Upper lobe of left lung (tissue), 6 donors: ENCODE measurements around the gene PRICKLE2. TPM values are rescaled to one million over a fixed set of nuclear protein-coding genes. Genes with fewer than 3 reads are reported as not detected.
A peak's percentile ranks its signal among the peaks of the same experiment; 100 is the strongest.
"Not testable (repeated sequence)": the region's sequence is repeated elsewhere in the genome, so short reads cannot be mapped to it uniquely, and the experiment has no call there.

ENCODE experiments used
- ATAC-seq, 2 donors: fragments of 200-7000 bp; cut with Tn5 transposase; one replicate each; pipeline ENCODE4 v1.9.1; 2022; ENCODE audit warnings: mild to moderate bottlenecking in 2 of 2, moderate library complexity in 2 of 2; ENCODE audit not compliant: low FRiP score in 2 of 2
- DNase-seq, 2 donors: peaks; one replicate each; pipeline ENCODE4 v3.0.0-alpha.2; 2019 to 2020
- H3K27ac ChIP-seq, 4 donors: fragments of 200-600 bp; sonication (generic); one replicate each; pipeline ENCODE4 v1.5.1; 2016 to 2019
- H3K27me3 ChIP-seq, 4 donors: fragments of 200-600 bp; sonication (generic); one replicate each; pipeline ENCODE4 v1.5.1; 2017 to 2019
- H3K36me3 ChIP-seq, 4 donors: fragments of 200-600 bp; sonication (generic); one replicate each; pipeline ENCODE4 v1.5.1; 2016 to 2019
- H3K4me1 ChIP-seq, 4 donors: fragments of 200-600 bp; sonication (generic); one replicate each; pipeline ENCODE4 v1.5.1; 2018 to 2019
- H3K4me3 ChIP-seq, 4 donors: fragments of 200-600 bp; sonication (generic); one replicate each; pipeline ENCODE4 v1.5.1; 2017 to 2019; ENCODE audit warnings: mild to moderate bottlenecking in 2 of 4, moderate library complexity in 1 of 4
- H3K9me3 ChIP-seq, 4 donors: fragments of 200-600 bp; sonication (generic); one replicate each; pipeline ENCODE4 v1.5.1; 2018 to 2019
- CTCF ChIP-seq, 6 experiments: fragments of 450-650 bp in 4 of 6; fragments of 200-600 bp in 2 of 6; sonication (generic) in 2 of 6; IDR thresholded peaks; one replicate each; pipeline ENCODE4 v1.5.1; 2016 to 2019; ENCODE audit warnings: antibody characterized with exemption in 6 of 6
- EP300 ChIP-seq, 4 donors: sonication (generic); formaldehyde crosslinking; IDR thresholded peaks; one replicate each; pipeline ENCODE4 v1.5.1; 2017; ENCODE audit warnings: antibody characterized with exemption in 4 of 4, control low read depth in 2 of 4
- POLR2A ChIP-seq, 4 donors: fragments of 450-650 bp; IDR thresholded peaks; one replicate each; pipeline ENCODE4 v1.5.1; 2016 to 2017; ENCODE audit warnings: antibody characterized with exemption in 4 of 4, mild to moderate bottlenecking in 2 of 4
- POLR2AphosphoS5 ChIP-seq, 2 donors: sonication (generic); formaldehyde crosslinking; IDR thresholded peaks; one replicate each; pipeline ENCODE4 v1.5.1; 2017; ENCODE audit warnings: antibody characterized with exemption in 2 of 2
- whole genome bisulfite sequencing, 2 donors: methylation state at CpG; one replicate each; pipeline ENCODE4 v1.1.5; 2017 to 2018; 5-methylcytosine and 5-hydroxymethylcytosine counted together
- total RNA-seq, 6 donors: library from RNA; depleted of rRNA in 4 of 6; stranded (reverse); fragments of >200 nt in 4 of 6; gene quantifications; one replicate each; pipeline versions ENCODE4 v1.1.0 to v1.2.1, GENCODE V29; 2016 to 2021
- donor health status: DM: no; HTN: no; CAD: no; lungs with moderate emphysema.
- donor health status: DM: no; HTN: yes; CAD: no; lungs with severe emphysema.

Gene PRICKLE2
- total RNA-seq, 6 donors from 2014 or later: 28.3 to 68.9 (median 36.3) TPM

- Histone ChIP-seq H3K4me1 (peaks cover 0 to 4% (median 0%) of the 10 kb centered on the region in 4 donors), H3K27me3 (no peaks in the 10 kb centered on the region), H3K36me3 (peaks cover 0 to 13% (median 2%) of the 10 kb centered on the region in 4 donors), H3K9me3 (no peaks in the 10 kb centered on the region), H3K4me3 (no peak overlapping the region), H3K27ac (no peak overlapping the region)
- DNase-seq: no peak
- no peak for TF ChIP-seq CTCF (IDR thresholded peaks at IDR 0.05)
- TF ChIP-seq EP300 (IDR thresholded peaks at IDR 0.05): no peak
- no peak for TF ChIP-seq POLR2A (IDR thresholded peaks at IDR 0.05)
- TF ChIP-seq POLR2AphosphoS5 (IDR thresholded peaks at IDR 0.05): no peak
- no peak for ATAC-seq
Measured at GRCh38 chr3:64093211-64093610, 132.1 kb downstream of the PRICKLE2 start.

GRCh38 chr3:64091501-64091900 is 133.8 kb downstream of the PRICKLE2 start:
- 96 to 100% methylated on average over 1 of the region's 1 CpG for WGBS, 2 donors
- Histone ChIP-seq H3K27ac (no peak overlapping the region), H3K36me3 (peaks cover 0 to 4% (median 1%) of the 10 kb centered on the region in 4 donors), H3K27me3 (no peaks in the 10 kb centered on the region), H3K9me3 (no peaks in the 10 kb centered on the region), H3K4me3 (no peak overlapping the region), H3K4me1 (peaks cover 0 to 4% (median 0%) of the 10 kb centered on the region in 4 donors)
- no peak for TF ChIP-seq POLR2A (IDR thresholded peaks at IDR 0.05)
- DNase-seq (no peak), ATAC-seq (no peak)

- not testable (repeated sequence) for H3K4me1 ChIP-seq, H3K9me3 ChIP-seq, H3K4me3 ChIP-seq, H3K27me3 ChIP-seq, H3K36me3 ChIP-seq
- 22 to 43% methylated on average over 4 of the region's 4 CpGs for WGBS, 2 donors
- ATAC-seq (peak in 1 of 2 donors; percentile 72), DNase-seq (peak in 1 of 2 donors; percentile 72)
- H3K27ac ChIP-seq: peak overlapping the region in 3 of 4 donors; percentile 2 to 31 (median 22)
Measured at GRCh38 chr3:64089386-64089785, 135.9 kb downstream of the PRICKLE2 start.

- no peak overlapping the region for H3K4me3 ChIP-seq
- no peaks in the 10 kb centered on the region for H3K27me3 ChIP-seq
- H3K9me3 ChIP-seq: no peaks in the 10 kb centered on the region
- H3K27ac ChIP-seq: peak overlapping the region in 3 of 4 donors; percentile 2 to 31 (median 22)
- TF ChIP-seq CTCF (IDR thresholded peaks at IDR 0.05) (no peak), EP300 (IDR thresholded peaks at IDR 0.05) (no peak), POLR2AphosphoS5 (IDR thresholded peaks at IDR 0.05) (no peak), POLR2A (IDR thresholded peaks at IDR 0.05) (no peak)
- no peaks in the 10 kb centered on the region for H3K36me3 ChIP-seq
- ATAC-seq (peak in 1 of 2 donors; percentile 34), DNase-seq (no peak)
- peaks cover 0 to 4% (median 0%) of the 10 kb centered on the region in 4 donors for H3K4me1 ChIP-seq
- WGBS, 2 donors: 26 to 59% methylated on average over 1 of the region's 1 CpG
Measured at GRCh38 chr3:64088408-64089205, 136.7 kb downstream of the PRICKLE2 start.

GRCh38 chr3:64086479-64087252 is 138.6 kb downstream of the PRICKLE2 start:
- Histone ChIP-seq H3K9me3 (no peaks in the 10 kb centered on the region), H3K27me3 (no peaks in the 10 kb centered on the region), H3K36me3 (no peaks in the 10 kb centered on the region), H3K27ac (no peak overlapping the region), H3K4me1 (peaks cover 0 to 4% (median 0%) of the 10 kb centered on the region in 4 donors), H3K4me3 (no peak overlapping the region)
- TF ChIP-seq CTCF (IDR thresholded peaks at IDR 0.05) (no peak), POLR2A (IDR thresholded peaks at IDR 0.05) (no peak), POLR2AphosphoS5 (IDR thresholded peaks at IDR 0.05) (no peak), EP300 (IDR thresholded peaks at IDR 0.05) (no peak)
- DNase-seq (no peak), ATAC-seq (no peak)
- WGBS, 2 donors: 73 to 84% methylated on average over 5 of the region's 5 CpGs
